K562 (cell line): Measurements from ENCODE around the gene DPEP2NB. TPM values are rescaled to one million over a fixed set of nuclear protein-coding genes. Genes with fewer than 3 reads are reported as not detected.
"Not testable (repeated sequence)": the region's sequence is repeated elsewhere in the genome, so short reads cannot be mapped to it uniquely, and the experiment has no call there.

Experiments used
- ATAC-seq: fragments of 200-7000 bp; cut with Tn5 transposase; 3 replicates; pipeline ENCODE4 v1.9.1; 2020; ENCODE audit warnings: moderate library complexity
- BruUV-seq: library from RNA; stranded (reverse); fragments of 400-500 nt; replicated peaks from 2 replicates; lab custom pipeline; 2021; lab: Mats Ljungman, UMichigan
- CTCF ChIA-PET: fragments of 300-600 bp; formaldehyde crosslinking; extraction: SDS; loops from one replicate; lab custom pipeline; 2021; ENCODE audit warnings: low intra/inter-chr PET ratio; lab: Yijun Ruan, JAX
- POLR2A ChIA-PET: fragments of 300-600, 350-650 bp; sonication (Branson Sonifier 250); formaldehyde crosslinking; extraction: SDS; loops from one replicate; lab custom pipeline; 2021; ENCODE audit warnings: antibody characterized with exemption, inconsistent platforms; lab: Yijun Ruan, JAX
- DNase-seq, 4 experiments: peaks; one replicate each; pipeline versions ENCODE4 v3.0.0 to v3.0.0-alpha.2; 2011 to 2018; ENCODE audit warnings: low spot score in 3 of 4, mixed read lengths in 3 of 4; ENCODE audit errors: extremely low read depth in 1 of 4
- FAIRE-seq: peaks from 2 replicates; lab custom pipeline; 2011; peaks lifted over from hg19 to GRCh38; lab: Jason Lieb, UNC
- H2AFZ ChIP-seq: 2 replicates; pipeline ENCODE4 v1.6.0; 2011; ENCODE audit warnings: low read depth, low read length, control low read depth, inconsistent platforms
- H3K27ac ChIP-seq: fragments of 200-600 bp; 3 replicates; pipeline ENCODE4 v1.8.0; 2011; ENCODE audit warnings: low read depth, mild to moderate bottlenecking, control low read depth, inconsistent platforms, low read length, moderate library complexity, mixed read lengths; ENCODE audit errors: extremely low read depth
- H3K27me3 ChIP-seq, 2 experiments: fragments of 300-600 bp in 1 of 2; 2 replicates in 1 of 2; 3 replicates in 1 of 2; pipeline versions ENCODE4 v1.6.0 to v1.8.0; 2011; ENCODE audit warnings: inconsistent platforms in 2 of 2, low read length in 2 of 2, mild to moderate bottlenecking in 1 of 2, mixed read lengths in 1 of 2, moderate library complexity in 1 of 2; ENCODE audit not compliant: control insufficient read depth in 2 of 2, insufficient read depth in 2 of 2
- H3K36me3 ChIP-seq: fragments of 300-600 bp; 3 replicates; pipeline ENCODE4 v1.8.0; 2011; ENCODE audit warnings: mild to moderate bottlenecking, low read length, inconsistent platforms; ENCODE audit not compliant: control insufficient read depth, insufficient read depth
- H3K4me1 ChIP-seq, 2 experiments: fragments of 200-600 bp in 1 of 2; replicated peaks in 1 of 2; 2 replicates in 1 of 2; 3 replicates in 1 of 2; pipeline versions ENCODE4 v1.5.1 to v1.8.0; 2011; ENCODE audit warnings: inconsistent platforms in 2 of 2, low read length in 2 of 2, mild to moderate bottlenecking in 1 of 2, mixed read lengths in 1 of 2, moderate library complexity in 1 of 2; ENCODE audit not compliant: control insufficient read depth in 2 of 2, insufficient read depth in 2 of 2
- H3K4me2 ChIP-seq: 2 replicates; pipeline ENCODE4 v1.6.1; 2011; ENCODE audit warnings: low read length, control low read depth, inconsistent platforms, mixed read lengths; ENCODE audit not compliant: insufficient read depth
- H3K4me3 ChIP-seq: fragments of 200-600 bp; sonication (generic), shearing (Covaris generic); 2 replicates; pipeline ENCODE4 v1.5.1; 2016; ENCODE audit warnings: control low read depth, inconsistent platforms
- H3K79me2 ChIP-seq: fragments of 200-600 bp; 3 replicates; pipeline ENCODE4 v1.8.0; 2011; ENCODE audit warnings: low read length, inconsistent platforms; ENCODE audit not compliant: control insufficient read depth, insufficient read depth
- H3K9ac ChIP-seq, 2 experiments: 2 replicates each; pipeline versions ENCODE4 v1.6.0 to v1.6.1; 2011; ENCODE audit warnings: low read depth in 2 of 2, low read length in 2 of 2, control low read depth in 1 of 2, inconsistent platforms in 1 of 2, mild to moderate bottlenecking in 1 of 2, mixed read lengths in 1 of 2; ENCODE audit not compliant: insufficient read depth in 1 of 2
- H3K9me1 ChIP-seq: one replicate; pipeline ENCODE4 v1.6.0; 2011; ENCODE audit warnings: inconsistent platforms, mild to moderate bottlenecking, low read length, moderate library complexity; ENCODE audit not compliant: control insufficient read depth, insufficient read depth
- H3K9me3 ChIP-seq: replicated peaks from 2 replicates; pipeline ENCODE4 v1.5.1; 2011; ENCODE audit warnings: low read depth, low read length, inconsistent platforms; ENCODE audit not compliant: control insufficient read depth, insufficient read depth
- H4K20me1 ChIP-seq: replicated peaks from 2 replicates; pipeline ENCODE4 v1.6.1; 2011; ENCODE audit warnings: low read length, inconsistent platforms, mixed read lengths; ENCODE audit not compliant: control insufficient read depth, insufficient read depth
- ARHGAP35 ChIP-seq: fragments of 450-650 bp; IDR thresholded peaks from 2 replicates; pipeline ENCODE4 v1.6.1; 2018; ENCODE audit not compliant: partially characterized antibody
- CEBPB ChIP-seq: fragments of 450-650 bp; IDR thresholded peaks from 2 replicates; pipeline ENCODE4 v1.6.1; 2016; ENCODE audit warnings: missing genetic modification characterization, missing compliant biosample characterization
- DMBX1 ChIP-seq: fragments of 250-450 bp; sonication (Bioruptor Pico); IDR thresholded peaks from 2 replicates; pipeline ENCODE4 v1.8.0; 2022; ENCODE audit warnings: inconsistent platforms, mild to moderate bottlenecking, moderate library complexity, borderline replicate concordance
- FOXA1 ChIP-seq: fragments of 450-650 bp; IDR thresholded peaks from 2 replicates; pipeline ENCODE4 v1.6.1; 2016; ENCODE audit warnings: mild to moderate bottlenecking, borderline replicate concordance
- RBM39 ChIP-seq: fragments of 200-400 bp; formaldehyde crosslinking; optimal IDR thresholded peaks from 2 replicates; pipeline ENCODE3; 2018; ENCODE audit warnings: low read depth, low read length
- SAFB ChIP-seq: fragments of 200-400 bp; formaldehyde crosslinking; IDR thresholded peaks from 2 replicates; pipeline ENCODE4 v1.6.1; 2017; ENCODE audit warnings: low read depth, low read length, borderline replicate concordance
- SIN3A ChIP-seq, 2 experiments: fragments of 150-350 bp in 1 of 2; IDR thresholded peaks; 2 replicates each; pipeline ENCODE4 v1.6.1; 2011 to 2016; ENCODE audit warnings: borderline replicate concordance in 2 of 2, low read depth in 2 of 2, low read length in 2 of 2, mild to moderate bottlenecking in 2 of 2, moderate library complexity in 2 of 2; ENCODE audit not compliant: control insufficient read depth in 1 of 2
- SMAD1 ChIP-seq: fragments of 150-350 bp; IDR thresholded peaks from 2 replicates; pipeline ENCODE4 v1.6.1; 2014; ENCODE audit warnings: low read length, low read depth; ENCODE audit not compliant: partially characterized antibody
- SNRNP70 ChIP-seq: fragments of 200-400 bp; formaldehyde crosslinking; optimal IDR thresholded peaks from 2 replicates; pipeline ENCODE3; 2017; ENCODE audit warnings: low read depth, low read length
- SUPT5H ChIP-seq: fragments of 450-650 bp; IDR thresholded peaks from 2 replicates; pipeline ENCODE4 v1.6.1; 2016
- TCF15 ChIP-seq: fragments of 250-450 bp; sonication (Bioruptor Pico); IDR thresholded peaks from 2 replicates; pipeline ENCODE4 v1.8.0; 2022; ENCODE audit warnings: moderate library complexity, mild to moderate bottlenecking, inconsistent platforms
- ZFP91 ChIP-seq: sonication (generic); formaldehyde crosslinking; IDR thresholded peaks from 2 replicates; pipeline ENCODE4 v1.8.0; 2022; ENCODE audit warnings: mild to moderate bottlenecking, missing genetic modification reagents
- ZKSCAN1 ChIP-seq: fragments of 150-350 bp; IDR thresholded peaks from 2 replicates; pipeline ENCODE4 v1.6.1; 2016; ENCODE audit warnings: low read depth, low read length
- ZNF384 ChIP-seq: IDR thresholded peaks from 2 replicates; pipeline ENCODE4 v1.6.1; 2012; ENCODE audit warnings: low read depth, low read length, improper control_type of control experiment
- WGBS: fragments of 100-300 bp; shearing (Covaris generic); methylation state at CpG from one replicate; pipeline ENCODE4 v1.1.6; 2016; ENCODE audit warnings: low coverage, mixed read lengths; ENCODE audit not compliant: insufficient coverage; ENCODE audit errors: missing lambda C conversion rate; 5-methylcytosine and 5-hydroxymethylcytosine counted together
- in situ Hi-C: fragments of 300-500 bp; cut with MboI; formaldehyde crosslinking; loops from 4 replicates; pipeline ENCODE4 v1.15.0; 2018; ENCODE audit warnings: inconsistent platforms, mixed read lengths
- intact Hi-C: fragments of 100-400 bp; cut with micrococcal nuclease; formaldehyde crosslinking; loops from 2 replicates; pipeline ENCODE4 v1.14.2; 2022
- polyA plus RNA-seq, 8 experiments: library from polyadenylated mRNA; depleted of rRNA in 4 of 8; stranded (reverse) in 5 of 8; unstranded in 3 of 8; fragments of >200 nt; fragmentation: Nextera tagmentation in 2 of 8; fragmentation: Illumina TruSeq in 1 of 8; extraction: Ambion mirVana in 2 of 8; extraction: Trizol in 1 of 8; gene quantifications; 2 replicates each; pipeline versions ENCODE4 v1.2.1 to v1.2.3, GENCODE V29; 2011 to 2014; ENCODE audit warnings: inconsistent platforms in 1 of 8, missing spikeins in 1 of 8
- total RNA-seq, 7 experiments: library from RNA; depleted of rRNA in 6 of 7; stranded (reverse); fragments of >200 nt in 6 of 7; fragmentation: Illumina TruSeq in 2 of 7; extraction: Trizol in 2 of 7; gene quantifications; 2 replicates each; pipeline versions ENCODE4 v1.2.1 to v1.2.3, GENCODE V29; 2011 to 2021; ENCODE audit warnings: low replicate concordance in 1 of 7

Gene DPEP2NB
- total and polyA plus RNA-seq, 9 of the 15 experiments (the other 6 are each of a cell fraction or from before 2014, with no cell fraction given): not detected

- TF ChIP-seq TCF15 (CRISPR knock-in tag): no peak
- TF ChIP-seq SIN3A (IDR thresholded peaks at IDR 0.05; ENCODE audit: borderline replicate concordance in 2 of 2, control insufficient read depth in 1 of 2, low read depth in 2 of 2, low read length in 2 of 2): no peak
- TF ChIP-seq ZNF384: no peak
- TF ChIP-seq SMAD1: no peak
- TF ChIP-seq SNRNP70: no peak
- no peak for TF ChIP-seq SAFB
- no peak for TF ChIP-seq SUPT5H
- TF ChIP-seq ZFP91 (CRISPR knock-in tag): no peak
- no peak for TF ChIP-seq ZKSCAN1
- TF ChIP-seq RBM39: no peak
- TF ChIP-seq CEBPB (tag): 0 out of 2 replicates have a peak, but pooled peaks have one; percentile 26
- TF ChIP-seq FOXA1: no peak
- TF ChIP-seq ARHGAP35: no peak
- TF ChIP-seq DMBX1 (CRISPR knock-in tag): no peak
Observed at GRCh38 chr16:68013440-68013839, 2.3 kb downstream of the DPEP2NB start (continued).

GRCh38 chr16:68009872-68010271 lies 5.8 kb downstream of the DPEP2NB start:
- FAIRE-seq, H3K27me3 ChIP-seq, H3K9ac ChIP-seq, ATAC-seq, H3K9me3 ChIP-seq, H3K79me2 ChIP-seq, CTCF ChIA-PET, DNase-seq, H3K9me1 ChIP-seq, H3K4me1 ChIP-seq, H3K4me2 ChIP-seq, H3K27ac ChIP-seq, H3K4me3 ChIP-seq, intact Hi-C loops, H3K36me3 ChIP-seq, H2AFZ ChIP-seq, BruUV-seq, in situ Hi-C loops, H4K20me1 ChIP-seq: not testable (repeated sequence)
- 53% methylated on average over 2 of the region's 4 CpGs for WGBS
- POLR2A ChIA-PET: interaction anchor here (0.9 to 1.3 kb wide), 2 partner anchors 13 to 16 kb away, joined by 3 read pairs; partner anchors contain the start of genes DDX28 and DUS2
